ENCODE measurements around the gene ZNF296.

Gene ZNF296

GRCh38 chr19:45040059-45040771 lies 36.1 kb downstream of the ZNF296 start:
- peaks cover 27% of the 10 kb centered on the region for H3K4me1 ChIP-seq (ENCODE audit: low read length)
- no peak overlapping the region for H2AFZ ChIP-seq (ENCODE audit: low read length)
- peak overlapping the region; percentile 96 for H3K4me3 ChIP-seq (ENCODE audit: low read length)
- H3K4me2 ChIP-seq (ENCODE audit: low read depth, low read length) = peak overlapping the region; percentile 93
- peak overlapping the region; percentile 97; the same call in 1 of the 2 replicates for H3K9ac ChIP-seq (ENCODE audit: low read length)
- no peak overlapping the region for H3K27ac ChIP-seq (ENCODE audit: low read length)
- DNase-seq = no peak
- H3K9me3 ChIP-seq (replicated peaks; ENCODE audit: insufficient read depth, low read length) = no peaks in the 10 kb centered on the region
- TF ChIP-seq EZH2phosphoT487 (IDR thresholded peaks at IDR 0.05; ENCODE audit: low read length) (no peak), EZH2 (optimal IDR thresholded peaks at IDR 0.05; ENCODE audit: low read depth, low read length) (no peak)
- TF ChIP-seq, protein P1, sequence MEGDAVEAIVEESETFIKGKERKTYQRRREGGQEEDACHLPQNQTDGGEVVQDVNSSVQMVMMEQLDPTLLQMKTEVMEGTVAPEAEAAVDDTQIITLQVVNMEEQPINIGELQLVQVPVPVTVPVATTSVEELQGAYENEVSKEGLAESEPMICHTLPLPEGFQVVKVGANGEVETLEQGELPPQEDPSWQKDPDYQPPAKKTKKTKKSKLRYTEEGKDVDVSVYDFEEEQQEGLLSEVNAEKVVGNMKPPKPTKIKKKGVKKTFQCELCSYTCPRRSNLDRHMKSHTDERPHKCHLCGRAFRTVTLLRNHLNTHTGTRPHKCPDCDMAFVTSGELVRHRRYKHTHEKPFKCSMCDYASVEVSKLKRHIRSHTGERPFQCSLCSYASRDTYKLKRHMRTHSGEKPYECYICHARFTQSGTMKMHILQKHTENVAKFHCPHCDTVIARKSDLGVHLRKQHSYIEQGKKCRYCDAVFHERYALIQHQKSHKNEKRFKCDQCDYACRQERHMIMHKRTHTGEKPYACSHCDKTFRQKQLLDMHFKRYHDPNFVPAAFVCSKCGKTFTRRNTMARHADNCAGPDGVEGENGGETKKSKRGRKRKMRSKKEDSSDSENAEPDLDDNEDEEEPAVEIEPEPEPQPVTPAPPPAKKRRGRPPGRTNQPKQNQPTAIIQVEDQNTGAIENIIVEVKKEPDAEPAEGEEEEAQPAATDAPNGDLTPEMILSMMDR (IDR thresholded peaks at IDR 0.05; ENCODE audit: low read length) = no peak
- peaks cover 62% of the 10 kb centered on the region for H3K79me2 ChIP-seq (ENCODE audit: low read length)
- no peaks in the 10 kb centered on the region for H3K9me2 ChIP-seq (replicated peaks; ENCODE audit: insufficient read depth, low read length)
- H3K27me3 ChIP-seq (replicated peaks; ENCODE audit: insufficient read depth, low read length) = no peaks in the 10 kb centered on the region
- H4K20me1 ChIP-seq (ENCODE audit: insufficient read depth, low read length) = peaks cover 10% of the 10 kb centered on the region
- H3K36me3 ChIP-seq (replicated peaks; ENCODE audit: insufficient read depth, low read length) = peaks cover 7% of the 10 kb centered on the region; the same call in 1 of the 2 replicates
- H3F3A ChIP-seq (ENCODE audit: insufficient read depth, low read length) = peaks cover 15% of the 10 kb centered on the region

DNA sequence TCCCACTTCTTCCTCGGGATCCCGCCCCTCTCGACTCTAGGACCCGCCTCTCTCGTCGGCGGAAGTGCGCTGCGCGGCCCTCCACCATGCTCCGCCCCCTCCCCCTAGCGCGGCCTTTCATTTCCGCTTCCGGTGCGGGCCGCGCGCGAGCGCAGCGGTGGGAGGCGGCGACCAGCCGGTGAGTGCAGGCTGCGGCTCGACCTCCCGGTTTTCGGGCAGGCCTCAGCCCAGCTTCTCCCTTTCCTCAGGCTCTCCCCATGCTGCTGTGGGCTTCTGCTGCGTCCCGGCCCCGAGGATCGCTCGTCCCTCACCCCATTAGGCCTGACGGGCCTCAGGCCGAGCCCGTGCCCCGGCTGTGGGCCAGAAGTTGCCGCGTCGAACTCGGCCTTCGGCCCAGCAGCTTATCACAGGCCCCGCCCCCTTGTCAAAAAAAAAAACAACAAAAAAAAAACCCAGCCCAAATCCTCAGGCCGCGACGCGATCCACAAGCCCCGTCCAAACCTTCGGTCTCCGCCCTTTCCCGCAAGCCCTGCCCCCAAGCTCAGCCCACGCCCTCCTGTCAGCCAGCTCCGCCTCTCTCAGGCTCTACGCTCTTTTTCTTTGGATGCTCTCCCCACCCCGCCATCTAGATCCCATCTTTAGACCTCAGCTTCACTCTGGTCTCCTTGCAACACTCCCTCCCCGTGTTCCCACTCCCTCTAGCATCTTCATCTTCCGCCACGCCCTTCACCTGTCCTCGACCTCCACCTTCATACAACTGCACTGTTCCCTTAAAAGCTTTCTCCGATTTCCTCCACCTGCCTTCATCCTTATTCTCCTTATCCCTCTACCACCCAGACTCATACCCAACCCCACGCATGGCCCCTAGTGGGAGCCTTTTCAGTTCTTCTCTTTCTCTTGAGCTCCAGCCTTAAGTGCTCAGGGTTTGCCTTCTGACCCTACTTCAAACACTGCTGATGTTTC lies 37.1 kb downstream of the ZNF296 start, which contains the start of gene CLASRP:
TSS of gene CLASRP (plus strand) at position 115 of the 963 bp plus-strand sequence. CDS start 1,168 bp downstream, outside the sequence.
- Histone ChIP-seq H3K27me3 (replicated peaks; ENCODE audit: insufficient read depth, low read length) (no peaks in the 10 kb centered on the region), H3K4me2 (ENCODE audit: low read depth, low read length) (peak within 1 kb of the TSS; percentile 93), H3K9me3 (replicated peaks; ENCODE audit: insufficient read depth, low read length) (no peaks in the 10 kb centered on the region), H3K9me2 (replicated peaks; ENCODE audit: insufficient read depth, low read length) (no peaks in the 10 kb centered on the region), H3K4me3 (ENCODE audit: low read length) (peak within 1 kb of the TSS; percentile 96), H3K9ac (ENCODE audit: low read length) (peak within 1 kb of the TSS; percentile 97), H3F3A (ENCODE audit: insufficient read depth, low read length) (peaks cover 9% of the 10 kb centered on the region), H2AFZ (ENCODE audit: low read length) (peak within 1 kb of the TSS; percentile 70; the same call in 1 of the 2 replicates), H3K4me1 (ENCODE audit: low read length) (peaks cover 19% of the 10 kb centered on the region), H4K20me1 (ENCODE audit: insufficient read depth, low read length) (peaks cover 10% of the 10 kb centered on the region), H3K36me3 (replicated peaks; ENCODE audit: insufficient read depth, low read length) (peaks cover 5% of the 10 kb centered on the region; the same call in 1 of the 2 replicates), H3K27ac (ENCODE audit: low read length) (peak within 1 kb of the TSS; percentile 92), H3K79me2 (ENCODE audit: low read length) (peaks cover 52% of the 10 kb centered on the region)
- DNase-seq = peak; percentile 88
- TF ChIP-seq EZH2phosphoT487 (IDR thresholded peaks at IDR 0.05; ENCODE audit: low read length) = no peak
- TF ChIP-seq EZH2 (optimal IDR thresholded peaks at IDR 0.05; ENCODE audit: low read depth, low read length) = no peak
- TF ChIP-seq, protein P1 (IDR thresholded peaks at IDR 0.05; ENCODE audit: low read length) = no peak

GRCh38 chr19:45037393-45038169 lies 38.7 kb downstream of the ZNF296 start:
- Histone ChIP-seq H3K27ac (ENCODE audit: low read length) (no peak overlapping the region), H4K20me1 (ENCODE audit: insufficient read depth, low read length) (peaks cover 10% of the 10 kb centered on the region), H3K4me3 (ENCODE audit: low read length) (no peak overlapping the region), H3K4me2 (ENCODE audit: low read depth, low read length) (no peak overlapping the region), H3K9ac (ENCODE audit: low read length) (no peak overlapping the region), H3F3A (ENCODE audit: insufficient read depth, low read length) (peaks cover 9% of the 10 kb centered on the region), H3K79me2 (ENCODE audit: low read length) (peaks cover 37% of the 10 kb centered on the region), H3K4me1 (ENCODE audit: low read length) (peaks cover 17% of the 10 kb centered on the region), H3K36me3 (replicated peaks; ENCODE audit: insufficient read depth, low read length) (no peaks in the 10 kb centered on the region; the same call in 1 of the 2 replicates), H2AFZ (ENCODE audit: low read length) (no peak overlapping the region), H3K27me3 (replicated peaks; ENCODE audit: insufficient read depth, low read length) (no peaks in the 10 kb centered on the region), H3K9me2 (replicated peaks; ENCODE audit: insufficient read depth, low read length) (no peaks in the 10 kb centered on the region), H3K9me3 (replicated peaks; ENCODE audit: insufficient read depth, low read length) (no peaks in the 10 kb centered on the region)
- no peak for TF ChIP-seq EZH2phosphoT487 (IDR thresholded peaks at IDR 0.05; ENCODE audit: low read length)
- TF ChIP-seq, protein P1 (IDR thresholded peaks at IDR 0.05; ENCODE audit: low read length) = no peak
- no peak for TF ChIP-seq EZH2 (optimal IDR thresholded peaks at IDR 0.05; ENCODE audit: low read depth, low read length)
- no peak for DNase-seq

Data from MM.1S (cell line).